ENCODE measurements around the gene FUT2.

The FUT2 gene

DNA sequence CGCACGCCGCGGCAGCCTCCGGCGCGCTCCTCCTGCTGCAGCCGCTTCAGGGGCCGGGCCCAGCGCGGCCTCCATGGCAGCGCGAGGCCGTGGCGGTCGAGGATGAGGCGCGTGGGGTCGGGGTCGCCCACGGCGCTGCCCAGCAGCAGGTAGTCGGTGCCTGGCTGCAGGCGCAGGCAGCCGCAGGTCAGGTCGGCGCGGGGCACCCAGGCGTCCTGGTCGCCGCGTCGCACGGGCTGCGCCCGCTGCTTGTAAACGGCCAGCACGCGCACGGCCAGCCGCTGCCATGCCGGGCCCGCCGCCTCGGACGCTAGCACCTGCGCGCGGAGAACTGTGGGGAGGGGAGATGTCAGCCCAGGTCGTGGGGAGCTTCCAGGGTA, 34.1 kb upstream of the FUT2 start:
- TF ChIP-seq SIN3A (IDR thresholded peaks at IDR 0.05; ENCODE audit: borderline replicate concordance, insufficient read depth, low read length) (no peak), POLR2AphosphoS5 (IDR thresholded peaks at IDR 0.05; ENCODE audit: low read depth, low read length) (no peak), TAF1 (IDR thresholded peaks at IDR 0.05; ENCODE audit: borderline replicate concordance, insufficient read depth, low read length) (no peak), FOXP2 (optimal IDR thresholded peaks at IDR 0.05; ENCODE audit: borderline replicate concordance, extremely low read depth, extremely low read length, insufficient read depth) (no peak)
- TF ChIP-seq, protein P1, sequence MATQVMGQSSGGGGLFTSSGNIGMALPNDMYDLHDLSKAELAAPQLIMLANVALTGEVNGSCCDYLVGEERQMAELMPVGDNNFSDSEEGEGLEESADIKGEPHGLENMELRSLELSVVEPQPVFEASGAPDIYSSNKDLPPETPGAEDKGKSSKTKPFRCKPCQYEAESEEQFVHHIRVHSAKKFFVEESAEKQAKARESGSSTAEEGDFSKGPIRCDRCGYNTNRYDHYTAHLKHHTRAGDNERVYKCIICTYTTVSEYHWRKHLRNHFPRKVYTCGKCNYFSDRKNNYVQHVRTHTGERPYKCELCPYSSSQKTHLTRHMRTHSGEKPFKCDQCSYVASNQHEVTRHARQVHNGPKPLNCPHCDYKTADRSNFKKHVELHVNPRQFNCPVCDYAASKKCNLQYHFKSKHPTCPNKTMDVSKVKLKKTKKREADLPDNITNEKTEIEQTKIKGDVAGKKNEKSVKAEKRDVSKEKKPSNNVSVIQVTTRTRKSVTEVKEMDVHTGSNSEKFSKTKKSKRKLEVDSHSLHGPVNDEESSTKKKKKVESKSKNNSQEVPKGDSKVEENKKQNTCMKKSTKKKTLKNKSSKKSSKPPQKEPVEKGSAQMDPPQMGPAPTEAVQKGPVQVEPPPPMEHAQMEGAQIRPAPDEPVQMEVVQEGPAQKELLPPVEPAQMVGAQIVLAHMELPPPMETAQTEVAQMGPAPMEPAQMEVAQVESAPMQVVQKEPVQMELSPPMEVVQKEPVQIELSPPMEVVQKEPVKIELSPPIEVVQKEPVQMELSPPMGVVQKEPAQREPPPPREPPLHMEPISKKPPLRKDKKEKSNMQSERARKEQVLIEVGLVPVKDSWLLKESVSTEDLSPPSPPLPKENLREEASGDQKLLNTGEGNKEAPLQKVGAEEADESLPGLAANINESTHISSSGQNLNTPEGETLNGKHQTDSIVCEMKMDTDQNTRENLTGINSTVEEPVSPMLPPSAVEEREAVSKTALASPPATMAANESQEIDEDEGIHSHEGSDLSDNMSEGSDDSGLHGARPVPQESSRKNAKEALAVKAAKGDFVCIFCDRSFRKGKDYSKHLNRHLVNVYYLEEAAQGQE (IDR thresholded peaks at IDR 0.05; ENCODE audit: insufficient read depth in 1 of 2, low read depth in 2 of 2, low read length in 2 of 2) = no peak

DNA sequence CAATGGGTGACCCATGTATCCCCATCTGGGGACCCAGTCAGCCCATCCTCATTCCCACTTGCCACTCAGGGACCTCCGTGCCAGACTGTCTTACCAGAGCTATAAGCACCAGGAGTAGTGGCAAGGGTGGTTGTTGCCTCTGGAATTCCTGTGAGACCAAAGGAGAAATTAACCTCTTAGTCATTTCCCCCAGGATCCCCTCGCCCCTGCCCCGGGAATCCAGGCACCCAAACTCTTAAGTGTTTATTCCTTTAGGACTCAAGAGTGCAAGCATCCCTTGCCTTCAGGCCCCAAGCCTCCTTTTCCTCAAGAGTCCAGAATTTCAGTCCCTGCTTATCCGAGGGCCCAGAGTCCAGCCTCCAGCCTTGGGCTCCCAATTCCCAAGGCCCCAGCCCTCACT, 32.1 kb upstream of the FUT2 start:
- TF ChIP-seq FOXP2 (optimal IDR thresholded peaks at IDR 0.05; ENCODE audit: borderline replicate concordance, extremely low read depth, extremely low read length, insufficient read depth) = no peak
- TF ChIP-seq, protein P1 (IDR thresholded peaks at IDR 0.05; ENCODE audit: insufficient read depth in 1 of 2, low read depth in 2 of 2, low read length in 2 of 2) = no peak
- no peak for TF ChIP-seq POLR2AphosphoS5 (IDR thresholded peaks at IDR 0.05; ENCODE audit: low read depth, low read length)
- TF ChIP-seq TAF1 (IDR thresholded peaks at IDR 0.05; ENCODE audit: borderline replicate concordance, insufficient read depth, low read length) = no peak
- no peak for TF ChIP-seq SIN3A (IDR thresholded peaks at IDR 0.05; ENCODE audit: borderline replicate concordance, insufficient read depth, low read length)

DNA sequence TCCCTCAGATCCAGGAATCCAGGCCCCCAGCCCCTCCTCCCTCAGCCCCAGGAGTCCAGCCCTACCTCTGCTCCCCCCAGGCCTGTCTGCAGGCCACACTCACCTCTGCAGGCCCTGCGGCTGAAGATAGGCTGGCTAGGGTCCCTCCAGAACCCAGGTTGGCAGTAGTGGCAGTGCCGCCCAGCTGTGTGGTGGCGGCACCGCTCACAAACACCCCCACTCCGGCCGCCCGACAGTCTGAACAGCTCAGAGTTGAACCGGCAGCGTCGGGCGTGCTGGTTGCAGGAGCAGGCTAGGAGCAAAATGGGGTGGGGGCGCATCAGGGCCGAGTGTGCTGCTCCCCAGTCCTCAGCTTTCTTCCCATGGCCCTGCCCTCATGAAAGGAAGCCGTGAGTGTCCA, 31.3 kb upstream of the FUT2 start:
- TF ChIP-seq, protein P1 (IDR thresholded peaks at IDR 0.05; ENCODE audit: insufficient read depth in 1 of 2, low read depth in 2 of 2, low read length in 2 of 2) = no peak
- TF ChIP-seq FOXP2 (optimal IDR thresholded peaks at IDR 0.05; ENCODE audit: borderline replicate concordance, extremely low read depth, extremely low read length, insufficient read depth) (no peak), SIN3A (IDR thresholded peaks at IDR 0.05; ENCODE audit: borderline replicate concordance, insufficient read depth, low read length) (no peak), POLR2AphosphoS5 (IDR thresholded peaks at IDR 0.05; ENCODE audit: low read depth, low read length) (no peak), TAF1 (IDR thresholded peaks at IDR 0.05; ENCODE audit: borderline replicate concordance, insufficient read depth, low read length) (no peak)

DNA sequence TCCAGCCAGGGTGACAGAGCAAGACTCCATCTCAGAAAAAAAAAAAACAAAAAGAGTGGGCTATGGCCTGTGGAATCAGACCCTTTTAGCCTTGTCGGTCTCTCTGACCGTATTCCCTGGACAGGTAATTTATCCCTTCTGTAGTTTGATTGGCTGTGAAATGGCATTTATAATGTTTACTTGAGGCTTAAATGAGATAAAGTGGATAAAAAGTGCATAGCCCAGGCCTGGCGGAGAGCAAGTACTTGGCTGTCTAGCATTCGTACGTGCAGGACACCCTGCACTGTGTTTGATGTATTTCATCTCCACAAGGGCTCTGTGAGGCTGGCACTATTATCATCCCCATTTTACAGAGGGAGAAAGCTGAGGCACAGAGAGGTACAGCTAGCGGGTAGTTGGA, 30.0 kb upstream of the FUT2 start:
- TF ChIP-seq SIN3A (IDR thresholded peaks at IDR 0.05; ENCODE audit: borderline replicate concordance, insufficient read depth, low read length) = no peak
- TF ChIP-seq POLR2AphosphoS5 (IDR thresholded peaks at IDR 0.05; ENCODE audit: low read depth, low read length) = no peak
- TF ChIP-seq TAF1 (IDR thresholded peaks at IDR 0.05; ENCODE audit: borderline replicate concordance, insufficient read depth, low read length) = no peak
- TF ChIP-seq, protein P1 (IDR thresholded peaks at IDR 0.05; ENCODE audit: insufficient read depth in 1 of 2, low read depth in 2 of 2, low read length in 2 of 2) = no peak
- TF ChIP-seq FOXP2 (optimal IDR thresholded peaks at IDR 0.05; ENCODE audit: borderline replicate concordance, extremely low read depth, extremely low read length, insufficient read depth) = no peak

DNA sequence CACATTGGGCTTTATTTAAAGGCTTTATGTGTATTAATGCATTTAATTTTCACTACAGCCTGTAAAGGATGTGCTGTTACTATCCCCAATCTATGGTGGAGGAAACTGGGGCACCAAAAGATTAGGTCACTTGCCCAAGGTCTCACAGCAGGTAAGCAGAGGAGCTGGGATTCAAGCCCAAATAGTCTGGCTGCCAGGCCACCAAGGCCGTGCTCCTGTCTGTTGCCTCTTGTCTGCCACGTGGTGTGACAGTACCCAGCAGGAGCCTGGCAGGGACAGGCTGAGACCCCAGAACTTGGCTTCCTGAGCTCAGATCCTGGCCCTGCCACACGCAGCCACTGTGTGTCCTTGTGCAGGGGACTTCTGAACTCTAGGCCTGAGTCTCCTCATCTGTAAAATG, 27.4 kb upstream of the FUT2 start:
- TF ChIP-seq POLR2AphosphoS5 (IDR thresholded peaks at IDR 0.05; ENCODE audit: low read depth, low read length) = no peak
- no peak for TF ChIP-seq FOXP2 (optimal IDR thresholded peaks at IDR 0.05; ENCODE audit: borderline replicate concordance, extremely low read depth, extremely low read length, insufficient read depth)
- TF ChIP-seq, protein P1 (IDR thresholded peaks at IDR 0.05; ENCODE audit: insufficient read depth in 1 of 2, low read depth in 2 of 2, low read length in 2 of 2) = no peak
- TF ChIP-seq TAF1 (IDR thresholded peaks at IDR 0.05; ENCODE audit: borderline replicate concordance, insufficient read depth, low read length) = no peak
- TF ChIP-seq SIN3A (IDR thresholded peaks at IDR 0.05; ENCODE audit: borderline replicate concordance, insufficient read depth, low read length) = no peak
